WI38 (cell line): ENCODE measurements around the gene KRT72.

Source experiments
- H3K4me3 ChIP-seq: 2 replicates; pipeline ENCODE4 v1.5.1; 2011; ENCODE audit warnings: low read depth, mild to moderate bottlenecking, control low read depth, low read length
- TF ChIP-seq, protein P1 (sequence below): IDR thresholded peaks from 2 replicates; pipeline ENCODE4 v1.5.1; 2012; ENCODE audit warnings: low read depth, mild to moderate bottlenecking, control low read depth, low read length

KRT72 gene

DNA sequence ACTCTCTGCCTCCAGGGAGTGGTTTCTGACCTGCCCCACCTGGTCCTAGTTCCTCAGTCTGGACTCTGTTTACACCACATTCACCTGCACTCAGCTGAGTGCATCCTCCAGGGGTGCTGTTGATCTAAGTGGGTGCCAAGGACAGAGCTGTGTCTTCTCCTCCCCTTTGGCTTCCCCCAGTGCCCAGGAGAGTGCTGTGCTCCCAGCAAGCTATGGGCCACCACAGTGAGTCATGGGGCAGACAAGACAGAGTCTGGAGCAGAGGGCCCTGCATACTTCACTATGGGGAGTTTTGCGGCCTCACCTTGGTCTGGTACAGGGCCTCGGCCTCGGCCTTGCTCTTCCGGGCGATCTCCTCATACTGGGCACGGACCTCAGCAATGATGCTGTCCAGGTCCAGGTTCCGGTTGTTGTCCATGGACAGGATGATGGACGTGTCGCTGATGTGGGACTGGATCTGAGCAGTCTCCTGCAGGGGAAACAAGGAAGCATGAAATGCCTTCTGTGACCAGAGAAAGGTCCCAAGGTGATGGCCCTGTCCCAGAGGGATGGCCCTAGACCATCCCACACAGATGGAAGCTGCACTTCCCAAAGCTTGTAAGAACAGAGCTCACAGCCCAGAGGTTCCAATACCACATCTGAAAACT lies 12.2 kb upstream of the KRT72 start:
- TF ChIP-seq, protein P1, sequence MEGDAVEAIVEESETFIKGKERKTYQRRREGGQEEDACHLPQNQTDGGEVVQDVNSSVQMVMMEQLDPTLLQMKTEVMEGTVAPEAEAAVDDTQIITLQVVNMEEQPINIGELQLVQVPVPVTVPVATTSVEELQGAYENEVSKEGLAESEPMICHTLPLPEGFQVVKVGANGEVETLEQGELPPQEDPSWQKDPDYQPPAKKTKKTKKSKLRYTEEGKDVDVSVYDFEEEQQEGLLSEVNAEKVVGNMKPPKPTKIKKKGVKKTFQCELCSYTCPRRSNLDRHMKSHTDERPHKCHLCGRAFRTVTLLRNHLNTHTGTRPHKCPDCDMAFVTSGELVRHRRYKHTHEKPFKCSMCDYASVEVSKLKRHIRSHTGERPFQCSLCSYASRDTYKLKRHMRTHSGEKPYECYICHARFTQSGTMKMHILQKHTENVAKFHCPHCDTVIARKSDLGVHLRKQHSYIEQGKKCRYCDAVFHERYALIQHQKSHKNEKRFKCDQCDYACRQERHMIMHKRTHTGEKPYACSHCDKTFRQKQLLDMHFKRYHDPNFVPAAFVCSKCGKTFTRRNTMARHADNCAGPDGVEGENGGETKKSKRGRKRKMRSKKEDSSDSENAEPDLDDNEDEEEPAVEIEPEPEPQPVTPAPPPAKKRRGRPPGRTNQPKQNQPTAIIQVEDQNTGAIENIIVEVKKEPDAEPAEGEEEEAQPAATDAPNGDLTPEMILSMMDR: no peak

DNA sequence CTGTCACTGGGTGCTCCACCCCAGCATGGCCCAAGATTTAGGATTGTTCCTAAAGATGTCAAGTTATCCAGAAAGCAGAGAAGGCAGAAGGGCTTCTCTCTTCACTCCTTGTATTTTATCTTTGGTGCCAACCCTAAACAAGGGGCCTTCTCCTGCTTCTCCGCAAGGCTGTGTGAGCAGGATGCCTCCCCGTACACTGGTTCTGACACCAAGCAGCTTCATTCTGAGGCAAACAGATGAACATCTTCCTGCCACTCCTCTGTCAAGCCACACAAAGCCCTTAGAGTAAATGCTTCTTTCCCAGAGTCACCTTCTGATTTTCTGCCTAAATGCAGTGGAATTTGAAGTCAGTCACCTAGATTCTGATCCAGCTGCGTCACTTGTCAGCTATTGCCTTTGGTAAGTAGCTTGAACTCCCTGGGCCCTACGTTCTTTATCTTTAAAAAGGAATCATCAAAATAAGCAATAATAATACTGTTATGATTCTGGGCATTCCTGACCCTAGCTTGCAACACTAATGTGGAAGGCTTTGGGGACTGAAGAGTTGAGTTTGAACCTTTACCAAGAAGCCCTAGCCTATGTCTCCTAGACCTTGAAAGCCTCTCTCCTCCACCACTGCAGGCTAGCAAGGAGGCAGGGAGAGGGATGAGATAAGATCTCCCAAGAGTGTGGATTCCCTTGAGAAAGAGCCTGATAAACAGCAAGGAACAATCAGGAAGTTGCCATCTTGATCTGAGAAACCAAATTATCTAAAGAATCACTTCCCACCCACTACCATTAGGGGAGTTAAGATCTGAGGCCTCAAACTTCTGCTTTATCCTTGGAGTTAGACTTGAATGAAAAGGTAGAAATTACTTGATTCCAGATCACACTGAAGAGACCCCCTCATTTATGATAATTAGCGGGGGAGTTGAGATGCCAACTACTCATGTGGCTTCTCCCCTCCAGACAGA lies 11.4 kb upstream of the KRT72 start:
- no peak overlapping the region for H3K4me3 ChIP-seq
- TF ChIP-seq, protein P1: no peak

More for the DNA sequence above, 12.2 kb upstream of the KRT72 start:
- no peak overlapping the region for H3K4me3 ChIP-seq

- no peak overlapping the region for H3K4me3 ChIP-seq
- TF ChIP-seq, protein P1: no peak
Measured at GRCh38 chr12:52611080-52611468, 9.8 kb upstream of the KRT72 start.

GRCh38 chr12:52608826-52609630 lies 7.8 kb upstream of the KRT72 start:
- no peak overlapping the region for H3K4me3 ChIP-seq
- TF ChIP-seq, protein P1: no peak

DNA sequence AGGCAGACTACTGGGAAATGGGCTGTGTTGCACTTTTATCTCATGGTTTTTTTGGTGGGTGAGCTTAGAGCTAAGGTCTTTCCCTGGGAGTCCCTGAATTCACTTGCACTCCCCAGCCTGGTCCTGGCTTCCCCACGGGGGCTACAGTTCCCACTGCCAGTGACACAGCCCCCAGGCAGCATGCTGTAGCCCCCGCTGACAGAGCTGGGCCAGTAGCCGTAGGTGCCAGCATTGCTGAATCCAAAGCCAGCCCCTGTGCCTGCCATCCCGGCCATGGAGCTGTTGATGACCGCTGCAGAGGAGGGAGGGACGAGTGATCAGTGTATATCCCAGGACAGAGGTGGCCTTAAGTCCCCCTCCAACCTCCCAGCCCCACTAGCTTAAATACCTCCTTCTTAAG lies 6.9 kb upstream of the KRT72 start:
- H3K4me3 ChIP-seq: no peak overlapping the region
- TF ChIP-seq, protein P1: no peak

GRCh38 chr12:52607314-52607713 lies 6.1 kb upstream of the KRT72 start:
- TF ChIP-seq, protein P1: no peak
- H3K4me3 ChIP-seq: no peak overlapping the region
